K562 treated with DMSO at 1 percent for 4 hours (cell line): ENCODE measurements around the gene SERTAD2. TPM values are rescaled to one million over a fixed set of nuclear protein-coding genes. Genes with fewer than 3 reads are reported as not detected.

ENCODE experiments used
- total RNA-seq: library from RNA; unstranded; fragments of 300-600 nt; gene quantifications from 2 replicates; pipeline ENCODE4 v1.2.3, GENCODE V29; 2022; ENCODE audit not compliant: insufficient read depth

Gene SERTAD2
- 8.4 and 12.8 TPM in 2 replicates for total RNA-seq

GRCh38 chr2:64653109-64654062, at the start of gene SERTAD2:
Gene SERTAD2, minus strand, starts transcription at chr2:64653913. Its CDS starts 17,042 bp downstream, at chr2:64636871.

Other genes with a start within 250 kb of the SERTAD2 start
- not detected in 2 replicates for gene LGALSL, start 199.8 kb downstream of the SERTAD2 start, total RNA-seq
- gene AFTPH, start 129.6 kb downstream of the SERTAD2 start, total RNA-seq = 10.8 and 17.3 TPM in 2 replicates